Erythroblast (primary cell): ENCODE data around the gene RXFP4.

Experiments used
- GATA1 ChIP-seq: IDR thresholded peaks from 2 replicates; pipeline ENCODE4 v1.6.1; 2011; ENCODE audit warnings: low read depth, mild to moderate bottlenecking, control low read depth, low read length, moderate library complexity
- POLR2A ChIP-seq: IDR thresholded peaks from 2 replicates; pipeline ENCODE4 v1.6.1; 2011; ENCODE audit warnings: mild to moderate bottlenecking, low read length

DNA sequence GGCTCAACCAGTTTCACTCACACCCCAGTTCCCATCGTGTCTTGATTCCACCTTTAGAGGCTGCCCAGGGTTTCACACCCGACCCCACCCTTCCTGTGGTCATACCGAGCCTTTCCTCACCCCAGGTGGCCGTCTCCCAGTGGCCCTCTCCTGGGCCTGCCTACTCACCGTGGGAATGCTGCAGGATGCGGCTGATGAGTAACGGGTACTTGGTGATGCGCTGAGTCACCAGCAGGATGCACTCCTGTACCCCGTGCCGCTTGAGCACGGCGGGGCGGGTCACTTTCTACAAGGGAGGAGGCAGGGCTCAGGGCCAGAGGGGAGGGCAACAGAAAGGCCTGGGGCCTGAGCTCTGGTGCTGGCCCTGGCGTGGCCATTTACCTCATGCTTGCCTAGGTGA lies 20.5 kb downstream of the RXFP4 start:
- TF ChIP-seq POLR2A (no peak), GATA1 (no peak)
